Measurements from ENCODE around the gene HNRNPF.
A peak's percentile ranks its signal among the peaks of the same experiment; 100 is the strongest.
"Not testable (repeated sequence)": the region's sequence is repeated elsewhere in the genome, so short reads cannot be mapped to it uniquely, and the experiment has no call there.

HNRNPF gene

DNA sequence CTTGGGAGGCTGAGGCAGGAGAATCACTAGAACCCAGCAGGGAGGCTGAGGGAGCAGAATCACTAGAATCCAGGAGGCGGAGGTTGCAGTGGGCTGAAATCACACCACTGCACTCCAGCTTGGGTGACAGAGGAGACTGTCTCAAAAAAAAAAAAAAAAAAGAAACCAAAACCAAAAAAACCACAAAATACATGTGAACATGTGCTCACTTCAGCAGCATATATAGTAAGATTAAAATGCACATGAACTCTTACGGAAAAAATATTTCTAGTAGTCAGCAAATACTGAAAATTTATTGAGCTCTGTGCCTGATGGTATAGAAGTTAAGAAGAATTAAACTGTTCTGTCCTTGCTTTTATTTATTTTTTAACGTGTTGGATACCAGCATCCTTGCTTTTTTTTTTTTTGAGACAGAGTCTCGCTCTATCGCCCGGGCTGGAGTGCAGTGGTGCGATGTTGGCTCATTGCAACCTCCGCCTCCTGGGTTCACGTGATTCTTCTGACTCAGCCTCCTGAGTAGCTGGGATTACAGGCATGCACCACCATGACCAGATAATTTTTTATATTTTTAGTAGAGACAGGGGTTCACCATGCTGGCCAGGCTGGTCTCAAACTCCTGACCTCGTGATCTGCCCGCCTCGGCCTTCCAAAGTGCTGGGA, 18.3 kb upstream of the HNRNPF start:
- Histone ChIP-seq H3K4me3 (ENCODE audit: low read length) (no peak overlapping the region), H3F3A (ENCODE audit: insufficient read depth, low read length) (no peaks in the 10 kb centered on the region), H3K36me3 (replicated peaks; ENCODE audit: insufficient read depth, low read length) (no peaks in the 10 kb centered on the region), H3K9me2 (replicated peaks; ENCODE audit: insufficient read depth, low read length) (no peaks in the 10 kb centered on the region), H3K79me2 (ENCODE audit: low read length) (no peaks in the 10 kb centered on the region), H3K9ac (ENCODE audit: low read length) (no peak overlapping the region), H3K4me1 (ENCODE audit: low read length) (no peaks in the 10 kb centered on the region), H3K27ac (ENCODE audit: low read length) (no peak overlapping the region), H2AFZ (ENCODE audit: low read length) (no peak overlapping the region), H3K27me3 (replicated peaks; ENCODE audit: insufficient read depth, low read length) (no peaks in the 10 kb centered on the region), H4K20me1 (ENCODE audit: insufficient read depth, low read length) (no peaks in the 10 kb centered on the region), H3K4me2 (ENCODE audit: low read depth, low read length) (no peak overlapping the region), H3K9me3 (replicated peaks; ENCODE audit: insufficient read depth, low read length) (no peaks in the 10 kb centered on the region)
- TF ChIP-seq EZH2phosphoT487 (IDR thresholded peaks at IDR 0.05; ENCODE audit: low read length) (no peak), EZH2 (optimal IDR thresholded peaks at IDR 0.05; ENCODE audit: low read depth, low read length) (no peak)
- TF ChIP-seq, protein P1, sequence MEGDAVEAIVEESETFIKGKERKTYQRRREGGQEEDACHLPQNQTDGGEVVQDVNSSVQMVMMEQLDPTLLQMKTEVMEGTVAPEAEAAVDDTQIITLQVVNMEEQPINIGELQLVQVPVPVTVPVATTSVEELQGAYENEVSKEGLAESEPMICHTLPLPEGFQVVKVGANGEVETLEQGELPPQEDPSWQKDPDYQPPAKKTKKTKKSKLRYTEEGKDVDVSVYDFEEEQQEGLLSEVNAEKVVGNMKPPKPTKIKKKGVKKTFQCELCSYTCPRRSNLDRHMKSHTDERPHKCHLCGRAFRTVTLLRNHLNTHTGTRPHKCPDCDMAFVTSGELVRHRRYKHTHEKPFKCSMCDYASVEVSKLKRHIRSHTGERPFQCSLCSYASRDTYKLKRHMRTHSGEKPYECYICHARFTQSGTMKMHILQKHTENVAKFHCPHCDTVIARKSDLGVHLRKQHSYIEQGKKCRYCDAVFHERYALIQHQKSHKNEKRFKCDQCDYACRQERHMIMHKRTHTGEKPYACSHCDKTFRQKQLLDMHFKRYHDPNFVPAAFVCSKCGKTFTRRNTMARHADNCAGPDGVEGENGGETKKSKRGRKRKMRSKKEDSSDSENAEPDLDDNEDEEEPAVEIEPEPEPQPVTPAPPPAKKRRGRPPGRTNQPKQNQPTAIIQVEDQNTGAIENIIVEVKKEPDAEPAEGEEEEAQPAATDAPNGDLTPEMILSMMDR (IDR thresholded peaks at IDR 0.05; ENCODE audit: low read length), result no peak
- peak; percentile 43 for DNase-seq

DNA sequence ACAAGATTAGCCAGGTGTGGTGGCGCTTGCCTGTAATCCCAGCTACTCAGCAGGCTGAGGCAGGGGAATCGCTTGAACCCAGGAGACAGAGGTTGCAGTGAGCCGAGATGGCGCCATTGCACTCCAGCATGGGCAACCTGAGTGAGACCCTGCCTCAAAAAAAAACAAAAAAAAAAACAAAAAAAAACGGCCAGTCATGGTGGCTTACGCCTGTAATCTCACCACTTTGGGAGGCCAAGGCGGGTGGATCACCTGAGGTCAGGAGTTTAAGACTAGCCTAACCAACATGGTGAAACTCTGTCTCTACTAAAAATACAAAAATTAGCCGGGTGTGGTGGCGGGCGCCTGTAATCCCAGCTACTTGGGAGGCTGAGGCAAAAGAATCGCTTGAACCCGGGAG, 17.5 kb upstream of the HNRNPF start:
- not testable (repeated sequence) for DNase-seq; H3K4me3 ChIP-seq (ENCODE audit: low read length); H3K9me3 ChIP-seq (replicated peaks; ENCODE audit: insufficient read depth, low read length); H3K27me3 ChIP-seq (replicated peaks; ENCODE audit: insufficient read depth, low read length); H3K36me3 ChIP-seq (replicated peaks; ENCODE audit: insufficient read depth, low read length); H3K79me2 ChIP-seq (ENCODE audit: low read length); H4K20me1 ChIP-seq (ENCODE audit: insufficient read depth, low read length); H2AFZ ChIP-seq (ENCODE audit: low read length); H3K27ac ChIP-seq (ENCODE audit: low read length); H3K9me2 ChIP-seq (replicated peaks; ENCODE audit: insufficient read depth, low read length); H3F3A ChIP-seq (ENCODE audit: insufficient read depth, low read length); H3K4me1 ChIP-seq (ENCODE audit: low read length); H3K9ac ChIP-seq (ENCODE audit: low read length); H3K4me2 ChIP-seq (ENCODE audit: low read depth, low read length)

DNA sequence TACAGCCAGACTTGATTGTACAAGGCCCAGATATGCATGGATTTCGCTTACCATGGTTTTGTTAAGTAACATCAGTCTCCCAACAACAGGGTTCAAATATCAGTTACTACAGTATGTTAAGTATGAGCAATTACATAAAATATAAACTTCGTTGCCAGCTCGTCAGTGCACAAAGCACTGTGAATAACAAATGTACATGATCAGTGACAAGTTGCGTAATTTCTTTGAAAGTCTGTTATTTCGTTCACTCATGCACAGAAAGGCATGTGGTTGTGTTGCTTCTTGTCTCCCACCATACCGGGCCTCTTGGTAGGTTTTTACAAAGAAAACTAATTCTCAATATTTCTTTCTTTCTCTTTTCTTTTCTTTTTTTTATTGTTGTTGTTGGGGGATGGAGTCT, 15.4 kb upstream of the HNRNPF start:
- no peaks in the 10 kb centered on the region for H4K20me1 ChIP-seq (ENCODE audit: insufficient read depth, low read length)
- H3F3A ChIP-seq (ENCODE audit: insufficient read depth, low read length), result peaks cover 22% of the 10 kb centered on the region
- no peak overlapping the region for H3K9ac ChIP-seq (ENCODE audit: low read length)
- H3K9me2 ChIP-seq (replicated peaks; ENCODE audit: insufficient read depth, low read length), result no peaks in the 10 kb centered on the region
- H3K79me2 ChIP-seq (ENCODE audit: low read length), result no peaks in the 10 kb centered on the region
- no peaks in the 10 kb centered on the region for H3K27me3 ChIP-seq (replicated peaks; ENCODE audit: insufficient read depth, low read length)
- no peak overlapping the region for H2AFZ ChIP-seq (ENCODE audit: low read length)
- no peak for TF ChIP-seq EZH2phosphoT487 (IDR thresholded peaks at IDR 0.05; ENCODE audit: low read length)
- TF ChIP-seq EZH2 (optimal IDR thresholded peaks at IDR 0.05; ENCODE audit: low read depth, low read length), result no peak
- TF ChIP-seq, protein P1 (IDR thresholded peaks at IDR 0.05; ENCODE audit: low read length), result no peak
- H3K27ac ChIP-seq (ENCODE audit: low read length), result no peak overlapping the region
- peaks cover 4% of the 10 kb centered on the region for H3K4me1 ChIP-seq (ENCODE audit: low read length)
- H3K4me2 ChIP-seq (ENCODE audit: low read depth, low read length), result no peak overlapping the region
- DNase-seq, result no peak
- no peaks in the 10 kb centered on the region for H3K36me3 ChIP-seq (replicated peaks; ENCODE audit: insufficient read depth, low read length)
- no peak overlapping the region for H3K4me3 ChIP-seq (ENCODE audit: low read length)
- no peaks in the 10 kb centered on the region for H3K9me3 ChIP-seq (replicated peaks; ENCODE audit: insufficient read depth, low read length)

DNA sequence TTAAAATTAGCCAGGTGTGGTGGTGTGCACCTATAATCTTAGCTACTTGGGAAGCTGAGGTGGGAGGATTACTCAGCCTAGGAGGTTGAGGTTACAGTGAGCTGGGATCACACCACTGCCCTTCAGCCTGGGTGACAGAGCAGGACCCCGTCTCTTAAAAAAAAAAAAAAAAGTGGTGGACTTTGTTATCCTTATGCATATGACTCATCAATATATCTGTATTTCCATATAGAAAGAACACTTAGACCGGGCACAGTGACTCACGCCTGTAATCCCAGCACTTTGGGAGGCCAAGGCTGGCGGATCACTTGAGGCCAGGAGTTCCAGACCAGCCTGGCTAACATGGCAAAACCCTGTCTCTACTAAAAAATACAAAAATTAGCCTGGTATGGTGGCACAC, 13.0 kb upstream of the HNRNPF start:
- not testable (repeated sequence) for H3K27me3 ChIP-seq (replicated peaks; ENCODE audit: insufficient read depth, low read length); H3K4me2 ChIP-seq (ENCODE audit: low read depth, low read length); H3K27ac ChIP-seq (ENCODE audit: low read length); H2AFZ ChIP-seq (ENCODE audit: low read length); H3K79me2 ChIP-seq (ENCODE audit: low read length); H3K9ac ChIP-seq (ENCODE audit: low read length); H3K36me3 ChIP-seq (replicated peaks; ENCODE audit: insufficient read depth, low read length); H3K9me3 ChIP-seq (replicated peaks; ENCODE audit: insufficient read depth, low read length); DNase-seq; H3K4me3 ChIP-seq (ENCODE audit: low read length); H4K20me1 ChIP-seq (ENCODE audit: insufficient read depth, low read length); H3K9me2 ChIP-seq (replicated peaks; ENCODE audit: insufficient read depth, low read length)
- peaks cover 22% of the 10 kb centered on the region for H3F3A ChIP-seq (ENCODE audit: insufficient read depth, low read length)
- peaks cover 16% of the 10 kb centered on the region for H3K4me1 ChIP-seq (ENCODE audit: low read length)
